Adipose tissue (tissue), 3 donors: Measurements from ENCODE around the gene SSC5D. TPM values are rescaled to one million over a fixed set of nuclear protein-coding genes. Genes with fewer than 3 reads are reported as not detected.
"Not testable (repeated sequence)": the region's sequence is repeated elsewhere in the genome, so short reads cannot be mapped to it uniquely, and the experiment has no call there.

Experiments
- H3K27ac ChIP-seq: one replicate; pipeline ENCODE4 v1.5.1; 2013; ENCODE audit warnings: low read depth, low read length
- WGBS, 3 donors: extraction: QIAGEN DNeasy Blood & Tissue Kit; methylation state at CpG; one replicate each; pipeline ENCODE4 v1.1.7; 2013; 5-methylcytosine and 5-hydroxymethylcytosine counted together
- polyA plus RNA-seq, 3 donors: library from polyadenylated mRNA; stranded (reverse); fragments of 200-250 nt; gene quantifications; one replicate each; pipeline ENCODE4 v1.2.3, GENCODE V29; 2013
- donor health status: healthy with polysubstance abuse.
- donor health status: Bipolar disorder and iron deficiency.
- donor health status: healthy.

SSC5D gene
- polyA plus RNA-seq, 3 donors = 0.28 to 9.4 (median 3.9) TPM

DNA sequence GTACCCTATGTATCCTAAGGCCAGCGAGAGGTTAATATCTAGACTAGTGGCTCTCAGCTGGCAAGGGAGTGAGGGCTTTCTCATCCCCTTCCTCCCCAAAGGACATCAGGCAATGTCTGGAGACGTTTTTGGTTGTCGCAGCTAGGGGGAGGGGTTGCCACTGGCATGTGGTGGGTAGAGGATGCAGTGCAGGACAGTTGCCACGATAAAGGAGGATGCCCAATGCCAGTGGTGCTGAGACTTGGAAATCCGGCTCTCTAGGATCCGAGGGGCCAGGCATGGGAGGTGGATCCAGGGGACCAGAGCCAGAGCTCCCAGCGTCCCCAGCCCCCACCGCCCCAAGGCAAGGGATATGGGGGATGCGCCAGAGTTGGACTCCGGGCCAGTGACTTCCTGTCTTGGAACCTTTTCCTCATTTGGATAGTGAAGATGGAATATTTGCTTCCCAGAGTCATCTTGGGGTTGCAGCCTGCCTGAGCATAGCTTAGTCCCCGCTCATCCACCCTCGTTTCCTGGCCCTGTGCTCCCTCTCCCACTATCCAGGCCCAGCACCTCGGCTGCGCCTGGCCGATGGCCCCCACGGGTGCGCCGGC lies 4.9 kb downstream of the SSC5D start:
- H3K27ac ChIP-seq = no peak overlapping the region

DNA sequence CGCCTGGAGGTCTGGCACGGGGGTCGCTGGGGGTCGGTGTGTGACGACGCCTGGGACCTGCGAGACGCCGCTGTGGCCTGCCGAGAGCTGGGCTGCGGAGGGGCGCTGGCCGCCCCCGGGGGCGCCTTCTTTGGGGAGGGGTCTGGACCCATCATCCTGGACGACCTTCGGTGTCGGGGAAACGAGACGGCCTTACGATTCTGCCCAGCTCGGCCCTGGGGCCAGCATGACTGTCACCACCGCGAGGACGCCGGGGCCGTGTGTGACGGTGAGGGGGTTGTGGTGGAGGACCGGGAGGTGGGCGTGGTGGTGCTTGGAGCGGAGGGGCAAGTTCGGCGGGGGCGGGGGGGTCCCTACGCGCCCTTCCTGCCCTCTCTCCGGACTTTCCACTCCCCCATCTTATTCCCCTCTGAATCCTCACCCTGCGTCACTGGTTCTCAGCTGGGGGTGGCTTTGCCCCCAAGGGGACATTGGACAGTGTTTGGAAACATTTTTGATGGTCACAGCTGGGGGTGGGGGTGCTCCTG lies 5.5 kb downstream of the SSC5D start:
- H3K27ac ChIP-seq = no peak overlapping the region
- 39 to 52% (median 39%) methylated on average over 22 to 36 of the region's 38 CpGs for WGBS, 3 donors

More for the DNA sequence above, 4.9 kb downstream of the SSC5D start:
- 34 to 52% (median 38%) methylated on average over 18 of the region's 18 CpGs for WGBS, 3 donors

DNA sequence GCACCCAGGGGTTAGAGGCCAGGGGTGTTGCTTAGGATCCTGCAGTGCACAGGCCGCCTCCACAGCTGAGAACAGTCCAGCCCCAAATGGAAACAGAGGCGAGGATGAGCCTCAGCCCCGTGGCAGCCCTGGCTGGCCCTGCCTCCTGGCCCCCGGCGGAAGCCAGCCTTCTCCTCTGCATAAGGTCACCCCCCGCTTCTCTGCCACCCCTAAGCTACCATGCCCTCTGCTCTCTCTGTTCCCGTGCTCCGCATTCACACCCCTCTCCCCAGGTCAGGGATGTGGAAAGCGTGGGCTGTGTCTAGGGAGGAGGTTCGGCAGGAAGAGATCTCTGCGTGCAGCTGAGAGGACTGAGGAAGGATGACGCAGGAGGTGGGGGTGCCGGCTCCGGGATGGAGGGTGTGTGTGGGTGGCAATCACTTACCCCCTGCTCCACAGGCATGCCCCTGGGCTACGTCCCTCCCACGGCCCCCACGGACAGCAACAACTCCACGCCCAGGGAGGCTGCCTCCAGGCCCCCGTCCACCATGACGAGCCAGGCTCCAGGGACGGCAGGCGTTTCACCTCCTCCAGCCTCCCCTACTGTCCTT lies 6.0 kb downstream of the SSC5D start:
- H3K27ac ChIP-seq = no peak overlapping the region
- 18 to 42% (median 24%) methylated on average over 16 to 22 of the region's 22 CpGs for WGBS, 3 donors

DNA sequence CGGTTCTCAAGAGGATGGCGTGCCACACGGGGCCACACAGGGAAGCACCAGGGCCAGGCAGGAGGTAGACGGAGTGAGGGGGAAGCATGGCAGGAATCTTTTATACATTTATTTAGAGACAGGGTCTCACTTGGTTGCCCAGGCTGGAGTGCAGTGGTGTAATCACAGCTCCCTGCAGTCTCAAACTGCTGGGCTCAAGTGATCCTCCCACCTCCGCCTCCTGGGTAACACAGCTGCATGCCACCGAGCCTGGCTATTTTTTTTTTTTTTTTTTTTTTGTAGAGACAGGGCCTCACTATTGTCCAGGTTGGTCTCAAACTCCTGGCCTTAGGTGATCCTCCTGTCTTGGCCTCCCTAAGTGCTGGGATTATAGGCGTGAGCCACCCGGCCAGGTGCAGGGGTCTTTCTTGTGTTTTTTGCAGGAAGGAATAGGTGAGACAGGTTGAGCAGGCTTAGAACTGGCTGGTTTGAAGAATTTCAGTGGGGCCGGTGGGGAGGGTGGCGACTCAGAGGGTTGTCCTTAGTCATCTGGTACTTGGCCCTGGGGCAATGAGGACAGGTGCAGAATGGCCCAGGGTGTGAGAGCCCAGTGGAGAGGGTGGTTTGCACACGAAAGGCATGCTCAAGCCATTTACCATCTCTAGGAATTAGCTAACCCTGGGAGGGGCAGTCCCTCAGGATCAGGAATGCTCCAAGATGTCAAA lies 7.6 kb downstream of the SSC5D start:
- H3K27ac ChIP-seq = no peak overlapping the region
- 79 to 84% (median 82%) methylated on average over 11 of the region's 11 CpGs for WGBS, 3 donors

DNA sequence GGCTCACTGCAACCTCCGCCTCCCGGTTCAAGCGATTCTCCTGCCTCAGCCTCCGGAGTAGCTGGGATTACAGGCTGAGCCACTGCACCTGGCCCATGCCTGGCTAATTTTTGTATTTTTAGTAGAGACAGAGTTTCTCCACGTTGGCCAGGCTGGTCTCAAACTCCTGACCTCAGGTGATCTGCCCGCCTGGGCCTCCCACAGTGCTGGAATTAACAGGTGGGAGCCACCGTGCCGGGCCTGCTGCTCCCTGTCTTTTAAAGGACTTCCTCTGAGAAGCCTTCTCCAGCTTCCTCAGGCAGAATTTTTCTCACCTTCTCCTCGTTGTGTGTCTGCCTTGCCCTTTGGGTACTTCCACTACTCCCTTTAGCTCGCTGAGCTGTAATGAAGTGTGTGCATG lies 8.6 kb downstream of the SSC5D start:
- 81 to 85% (median 85%) methylated on average over 10 of the region's 10 CpGs for WGBS, 3 donors

DNA sequence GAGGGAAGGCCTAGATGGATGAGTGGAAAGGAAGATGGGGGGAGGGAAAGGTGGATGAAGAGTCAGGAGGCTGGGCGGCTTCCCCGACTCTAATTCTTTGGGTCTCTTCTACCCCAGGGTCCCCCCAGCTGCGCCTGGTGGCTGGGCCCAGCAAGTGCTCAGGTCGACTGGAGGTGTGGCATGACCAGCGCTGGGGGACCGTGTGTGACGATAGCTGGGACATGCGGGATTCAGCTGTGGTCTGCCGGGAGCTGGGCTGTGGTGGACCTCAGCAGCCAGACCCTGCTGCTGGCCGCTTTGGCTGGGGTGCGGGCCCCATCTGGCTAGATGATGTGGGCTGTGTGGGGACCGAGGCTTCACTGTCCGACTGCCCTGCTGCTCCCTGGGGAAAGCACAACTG lies 9.5 kb downstream of the SSC5D start:
- H3K27ac ChIP-seq = no peak overlapping the region
- WGBS, 3 donors = 84 to 85% (median 84%) methylated on average over 13 of the region's 13 CpGs

More for the DNA sequence above, 8.6 kb downstream of the SSC5D start:
- H3K27ac ChIP-seq = not testable (repeated sequence)

DNA sequence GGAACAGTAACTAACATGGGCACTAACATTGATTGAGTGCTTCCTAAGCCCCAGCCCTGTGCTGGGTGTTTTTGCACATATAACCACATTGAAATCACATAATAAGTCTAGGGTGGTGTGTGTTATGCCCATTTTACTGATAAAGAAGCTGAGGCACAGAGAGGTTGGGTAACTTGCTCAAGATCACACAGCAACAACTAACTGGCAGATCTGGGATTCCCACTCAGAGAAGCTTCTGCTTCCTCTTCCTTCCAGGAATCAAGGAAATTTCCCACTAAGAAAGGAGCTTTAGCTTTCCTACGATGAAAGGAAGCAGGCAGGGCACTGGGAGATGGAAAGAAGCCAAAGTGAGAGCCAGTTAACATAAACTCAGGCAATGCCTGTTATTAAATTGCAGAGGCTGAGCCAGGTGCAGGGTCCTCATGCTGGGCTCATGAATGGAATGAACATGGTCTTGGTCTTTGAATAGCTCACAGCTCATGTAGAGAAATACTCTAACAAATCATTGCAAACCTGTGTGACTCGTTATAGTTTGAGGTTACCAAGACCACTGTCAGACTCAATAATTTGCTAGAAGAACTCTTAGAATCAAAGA lies 10.1 kb downstream of the SSC5D start:
- no peak overlapping the region for H3K27ac ChIP-seq
- 30 to 59% (median 37%) methylated on average over 2 of the region's 2 CpGs for WGBS, 3 donors

DNA sequence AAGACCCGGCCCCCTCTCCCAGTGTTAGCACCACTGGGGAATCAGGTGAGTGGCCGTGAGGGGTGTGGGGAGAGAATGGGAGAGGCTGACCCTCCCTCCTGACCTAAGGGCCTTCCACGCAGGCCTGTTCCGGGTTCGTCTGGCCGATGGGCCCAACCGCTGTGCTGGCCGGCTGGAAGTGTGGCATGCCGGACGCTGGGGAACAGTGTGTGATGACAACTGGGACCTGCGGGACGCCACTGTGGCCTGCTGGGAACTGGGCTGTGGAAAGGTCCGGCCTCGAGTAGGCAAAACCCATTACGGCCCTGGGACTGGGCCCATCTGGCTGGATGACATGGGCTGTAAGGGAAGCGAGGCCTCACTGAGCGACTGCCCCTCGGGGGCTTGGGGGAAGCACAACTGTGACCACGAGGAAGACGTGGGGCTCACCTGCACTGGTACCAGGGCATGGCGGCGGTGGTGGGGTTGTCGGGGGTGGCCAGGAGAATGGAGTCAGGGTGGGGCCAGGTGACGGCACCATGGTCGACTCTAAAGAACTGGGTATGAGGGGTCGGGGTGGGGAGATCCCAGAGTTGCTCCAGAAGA lies 12.2 kb downstream of the SSC5D start:
- no peak overlapping the region for H3K27ac ChIP-seq
- WGBS, 3 donors = 94 to 95% (median 94%) methylated on average over 25 to 26 of the region's 26 CpGs

DNA sequence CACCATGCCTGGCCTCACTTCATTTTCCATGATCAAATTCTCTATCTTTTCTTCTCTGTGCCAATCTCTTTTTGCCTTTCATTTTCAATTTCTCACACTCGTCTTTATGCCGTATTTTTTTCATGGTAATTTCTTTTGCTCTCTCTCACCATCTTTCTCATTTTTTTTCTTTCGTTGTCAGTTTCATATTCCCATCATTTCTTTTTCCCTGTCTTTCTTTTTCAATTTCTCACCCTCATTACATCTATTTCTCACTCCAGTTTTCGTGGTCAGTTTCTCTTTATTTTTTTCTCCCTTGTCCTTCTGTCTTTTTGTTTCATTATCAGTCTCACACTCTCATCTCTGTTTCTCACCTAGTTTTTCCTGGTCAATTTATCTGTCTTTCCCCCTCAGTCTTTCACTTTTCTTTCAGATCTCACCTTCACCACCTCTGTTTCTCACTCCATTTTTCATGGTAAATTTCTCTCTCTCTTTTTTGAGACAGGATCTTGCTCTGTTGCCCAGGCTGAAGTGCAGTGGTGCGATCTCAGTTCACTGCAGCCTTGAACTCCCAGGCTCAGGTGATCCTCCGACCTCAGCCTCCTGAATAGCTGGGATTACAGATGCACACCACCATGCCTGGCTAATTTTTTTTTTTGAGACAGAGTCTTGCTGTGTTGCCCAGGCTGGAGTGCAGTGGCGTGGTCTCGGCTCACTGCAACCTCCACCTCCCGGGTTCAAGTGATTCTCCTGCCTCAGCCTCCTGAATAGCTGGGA lies 14.1 kb downstream of the SSC5D start:
- 91 to 94% (median 94%) methylated on average over 9 of the region's 9 CpGs for WGBS, 3 donors
- H3K27ac ChIP-seq = no peak overlapping the region

DNA sequence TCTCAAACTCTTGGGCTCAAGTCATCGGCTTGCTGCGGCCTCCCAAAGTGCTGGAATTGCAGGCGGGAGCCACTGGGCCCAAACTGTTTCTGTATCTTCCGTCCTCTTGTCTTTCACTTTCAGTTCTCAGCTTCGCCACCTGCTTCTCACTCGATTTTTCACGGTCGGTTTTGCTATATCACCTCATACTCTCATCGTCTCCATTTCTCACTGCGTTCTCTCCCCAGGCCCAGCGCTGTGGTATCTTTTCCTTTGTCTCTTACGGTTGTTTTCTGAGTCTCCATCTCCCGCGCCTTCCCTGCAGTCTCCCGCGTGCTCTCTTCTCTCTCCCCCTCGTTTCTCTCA lies 14.9 kb downstream of the SSC5D start:
- WGBS, 3 donors = 81 to 87% (median 84%) methylated on average over 17 of the region's 17 CpGs
- H3K27ac ChIP-seq = no peak overlapping the region

DNA sequence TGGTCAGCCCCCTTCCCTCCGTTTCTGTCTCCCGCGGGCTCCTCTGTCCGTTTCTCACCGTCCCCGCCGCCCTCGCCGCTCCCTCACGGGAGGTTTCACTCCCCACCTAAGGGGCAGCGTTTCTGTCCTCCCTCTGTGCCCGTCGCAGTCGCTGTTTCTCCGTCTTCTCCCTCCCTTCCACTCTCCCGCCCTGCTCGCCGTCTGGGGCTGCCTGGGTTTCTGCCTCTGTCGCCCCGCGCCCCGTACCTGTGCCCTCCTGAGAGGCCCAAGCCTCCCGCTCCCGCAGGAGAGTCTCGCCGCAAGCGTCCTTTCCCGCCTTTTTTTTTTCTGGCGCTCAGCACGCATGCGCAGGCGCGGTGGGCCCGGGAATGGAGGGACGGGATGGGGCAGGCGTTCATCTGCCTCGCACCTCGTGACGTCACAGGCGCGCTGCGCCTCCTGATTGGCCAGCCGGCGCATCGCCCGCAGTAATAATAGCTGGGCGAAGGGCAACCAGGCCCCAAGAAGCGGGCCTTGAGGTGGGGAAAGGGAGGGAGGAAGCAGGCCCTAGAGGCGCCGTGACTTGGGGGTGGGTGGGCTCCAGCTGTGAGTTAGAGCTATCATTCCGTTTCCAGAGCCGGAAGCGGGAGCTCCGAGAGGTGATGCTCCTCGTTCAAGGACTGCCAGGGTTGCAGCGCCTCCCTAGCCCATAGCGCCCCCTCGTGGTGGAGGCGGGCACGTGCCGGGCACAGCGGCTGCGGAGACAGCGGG lies 15.4 kb downstream of the SSC5D start:
- WGBS, 3 donors = 13 to 14% (median 13%) methylated on average over 64 of the region's 64 CpGs
- no peak overlapping the region for H3K27ac ChIP-seq

DNA sequence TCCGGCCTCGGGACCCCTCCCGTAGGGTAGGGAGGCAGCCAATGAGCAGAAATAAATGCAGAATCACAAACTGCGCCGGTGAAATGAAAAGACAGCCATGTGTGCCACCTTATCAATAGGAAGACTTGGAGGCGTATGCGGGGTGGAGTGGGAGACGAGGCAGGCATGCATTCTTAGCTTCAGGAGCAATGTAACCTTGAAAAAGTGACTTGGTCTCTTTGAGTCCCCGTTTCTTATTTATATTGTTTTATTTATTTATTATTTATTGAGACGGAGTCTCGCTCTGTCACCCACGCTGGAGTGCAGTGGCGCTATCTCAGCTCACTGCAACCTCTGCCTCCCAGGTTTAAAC lies 16.0 kb downstream of the SSC5D start:
- H3K27ac ChIP-seq = no peak overlapping the region
- WGBS, 3 donors = 22 to 40% (median 39%) methylated on average over 13 of the region's 13 CpGs

DNA sequence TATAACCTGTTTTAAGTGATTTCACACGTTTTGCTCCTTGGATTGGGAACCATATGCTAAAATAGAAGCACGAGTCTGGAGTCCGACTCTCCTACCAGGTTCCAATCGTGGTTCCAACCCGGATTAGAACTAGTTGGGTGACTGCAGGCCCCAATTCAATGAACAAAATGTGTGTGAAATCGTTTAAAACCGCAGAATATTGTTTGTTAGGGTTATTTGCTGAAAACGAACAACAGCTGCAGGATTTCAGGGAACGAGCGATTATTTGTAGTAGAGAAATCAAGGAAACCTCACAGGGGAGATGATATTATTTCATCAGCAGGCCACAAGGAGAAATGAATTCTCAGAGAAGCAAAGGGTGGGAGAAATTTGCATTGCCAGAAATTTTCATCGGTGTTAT lies 16.7 kb downstream of the SSC5D start:
- WGBS, 3 donors = 75 to 91% (median 88%) methylated on average over 11 of the region's 11 CpGs

DNA sequence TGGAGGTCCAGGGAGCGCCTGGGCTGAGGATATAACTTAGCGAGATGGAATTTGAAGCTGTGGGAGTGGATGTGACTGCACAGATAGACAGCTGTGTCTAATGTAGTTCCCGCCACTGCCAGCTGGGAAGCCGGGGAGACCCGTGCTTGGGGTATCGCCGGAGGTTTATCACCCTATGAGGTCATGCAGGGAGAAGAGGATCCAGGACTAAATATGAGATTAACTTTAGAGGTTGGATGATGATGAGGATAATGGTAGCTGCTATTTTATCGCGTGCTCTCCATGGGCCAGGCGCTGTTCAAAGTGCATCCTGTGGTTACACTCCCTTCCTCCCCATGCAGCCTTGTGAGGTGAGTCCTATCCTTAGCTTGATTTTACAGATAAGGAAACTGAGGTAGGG lies 19.9 kb downstream of the SSC5D start:
- WGBS, 3 donors = 75 to 77% (median 75%) methylated on average over 10 of the region's 10 CpGs

More for the DNA sequence above, 16.7 kb downstream of the SSC5D start:
- H3K27ac ChIP-seq = no peak overlapping the region

DNA sequence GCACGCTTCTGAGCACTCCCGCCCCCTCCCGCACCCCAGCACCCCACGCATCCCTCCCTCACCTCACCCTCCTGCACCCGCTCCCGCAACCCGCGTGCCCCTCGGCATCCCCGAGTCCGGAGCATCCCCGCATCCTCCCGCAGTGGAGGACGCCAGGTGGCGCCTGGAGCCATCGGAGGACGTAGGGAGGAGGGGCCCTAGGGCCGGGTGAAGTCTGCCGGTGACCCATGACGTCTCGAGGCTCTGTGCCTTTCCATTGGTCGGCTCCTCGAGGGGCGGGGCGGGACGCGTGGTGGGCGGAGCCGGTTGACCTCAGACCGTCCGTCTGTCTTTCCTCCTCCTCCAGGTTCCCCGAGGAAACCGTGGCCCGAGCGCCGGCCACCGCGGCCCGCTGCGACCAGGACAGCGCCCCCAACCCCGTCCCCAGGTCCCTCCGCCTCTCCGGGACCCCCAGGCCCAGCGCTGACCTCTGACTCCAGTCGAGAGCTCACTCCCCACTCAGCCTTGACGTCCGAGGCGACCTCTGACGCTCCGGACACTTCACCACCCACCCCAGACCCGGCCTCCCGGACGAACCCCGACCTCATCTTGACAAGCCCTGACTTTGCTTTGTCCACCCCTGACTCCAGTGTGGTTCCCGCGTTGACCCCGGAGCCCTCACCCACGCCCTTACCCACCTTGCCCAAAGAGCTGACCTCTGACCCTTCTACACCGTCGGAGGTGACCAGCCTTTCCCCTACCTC lies 28.8 kb downstream of the SSC5D start:
- no peak overlapping the region for H3K27ac ChIP-seq
- WGBS, 3 donors = 9 to 14% (median 9%) methylated on average over 41 to 61 of the region's 61 CpGs

More for the DNA sequence above, 19.9 kb downstream of the SSC5D start:
- no peak overlapping the region for H3K27ac ChIP-seq

DNA sequence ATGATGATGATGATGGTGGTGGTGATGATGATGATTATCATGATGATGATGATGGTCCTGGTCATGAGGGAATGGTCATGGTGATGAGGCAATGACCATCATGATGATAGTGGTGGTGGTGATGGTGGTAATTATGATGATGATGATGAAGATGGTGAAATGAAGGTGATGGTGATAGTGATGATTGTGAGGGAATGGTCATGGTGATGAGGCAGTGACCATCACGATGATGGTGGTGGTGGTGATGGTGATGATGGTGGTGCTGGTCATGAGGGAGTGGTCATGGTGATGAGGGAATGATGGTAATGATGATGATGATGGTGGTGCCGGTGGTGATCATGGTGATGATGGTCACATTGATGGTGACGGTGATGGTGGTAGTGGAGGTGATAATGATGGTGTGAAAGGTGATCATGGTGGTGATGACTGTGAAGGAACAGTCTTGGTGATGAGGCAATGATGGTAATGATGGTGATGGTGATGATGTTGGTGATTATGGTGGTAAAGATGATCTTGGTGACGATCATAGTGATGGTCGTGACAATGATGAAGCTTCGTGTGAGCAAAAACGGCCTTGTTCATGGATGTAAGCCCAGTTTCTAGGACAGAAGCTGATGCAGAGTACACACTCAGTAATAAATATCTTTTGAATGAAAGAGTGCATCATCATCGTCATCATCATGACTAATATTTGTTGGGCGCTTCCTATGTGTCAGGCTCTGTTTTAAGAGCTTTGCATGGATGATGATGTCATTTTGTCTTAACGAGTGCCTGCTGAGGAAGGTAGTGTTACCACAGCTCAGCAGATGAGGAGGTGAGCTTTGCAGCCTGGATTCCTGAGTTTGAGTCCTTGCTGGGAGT lies 31.4 kb downstream of the SSC5D start:
- no peak overlapping the region for H3K27ac ChIP-seq
- 84 to 90% (median 90%) methylated on average over 10 of the region's 10 CpGs for WGBS, 3 donors
